NCI-H2196 treated with DMSO at 0.1 percent for 48 hours (cell line): ENCODE data around the gene ZBTB17.
"Not testable (repeated sequence)": the region's sequence is repeated elsewhere in the genome, so short reads cannot be mapped to it uniquely, and the experiment has no call there.

ENCODE experiments used
- DNase-seq: peaks from one replicate; lab custom pipeline; 2025; ENCODE audit not compliant: unreplicated experiment; lab: John Stamatoyannopoulos, UW

The ZBTB17 gene

GRCh38 chr1:15900662-15901279 lies 75.1 kb downstream of the ZBTB17 start:
- no peak for DNase-seq

- DNase-seq, result no peak
Observed at GRCh38 chr1:15899266-15899665, 76.6 kb downstream of the ZBTB17 start.

- DNase-seq, result not testable (repeated sequence)
Observed at GRCh38 chr1:15896841-15897610, 78.9 kb downstream of the ZBTB17 start.

- no peak for DNase-seq
Observed at GRCh38 chr1:15895233-15895632, 80.7 kb downstream of the ZBTB17 start.

GRCh38 chr1:15892857-15893599 lies 82.9 kb downstream of the ZBTB17 start:
- DNase-seq, result not testable (repeated sequence)
